GM12892 (cell line): ENCODE results near the gene STARD10.

Source experiments
- POLR2A ChIP-seq: IDR thresholded peaks from 2 replicates; pipeline ENCODE4 v1.6.1; 2011; ENCODE audit warnings: low read depth, low read length, control low read depth
- POLR2AphosphoS5 ChIP-seq: IDR thresholded peaks from 2 replicates; pipeline ENCODE4 v1.6.1; 2011; ENCODE audit warnings: low read depth, low read length, control low read depth
- TAF1 ChIP-seq: IDR thresholded peaks from 2 replicates; pipeline ENCODE4 v1.6.1; 2011; ENCODE audit warnings: low read depth, mild to moderate bottlenecking, control low read depth, low read length, borderline replicate concordance

- no peak for TF ChIP-seq POLR2A
- TF ChIP-seq POLR2AphosphoS5: no peak
- no peak for TF ChIP-seq TAF1
Observed at GRCh38 chr11:72788241-72788640, 5.6 kb downstream of the STARD10 start.
